Central memory CD8-positive, alpha-beta T cell (primary cell): ENCODE data around the gene PRSS22.
A peak's percentile ranks its signal among the peaks of the same experiment; 100 is the strongest.

Experiments
- ATAC-seq: fragments of 150-1000 bp; cut with Tn5 transposase; replicated peaks from 2 replicates; pipeline ENCODE4 v1.10.0; 2022; ENCODE audit warnings: mild to moderate bottlenecking, moderate FRiP score, moderate number of reproducible peaks; ENCODE audit not compliant: poor library complexity, severe bottlenecking; ENCODE audit errors: extremely low read depth
- DNase-seq, 2 donors: peaks; one replicate each; pipeline ENCODE4 v3.0.0; 2021; ENCODE audit warnings: low spot score in 2 of 2
- H3K27ac Mint-ChIP-seq: one replicate; pipeline ENCODE4 v1.8.0; 2022; ENCODE audit warnings: low read depth, mild to moderate bottlenecking, moderate library complexity, mixed read lengths
- H3K27me3 Mint-ChIP-seq: one replicate; pipeline ENCODE4 v1.8.0; 2022; ENCODE audit warnings: mixed read lengths
- H3K36me3 Mint-ChIP-seq: one replicate; pipeline ENCODE4 v1.8.0; 2022; ENCODE audit warnings: mild to moderate bottlenecking, moderate library complexity, mixed read lengths; ENCODE audit not compliant: insufficient read depth
- H3K4me1 Mint-ChIP-seq: one replicate; pipeline ENCODE4 v1.8.0; 2022; ENCODE audit warnings: mixed read lengths
- H3K4me3 Mint-ChIP-seq: one replicate; pipeline ENCODE4 v1.8.0; 2022; ENCODE audit warnings: mild to moderate bottlenecking, moderate library complexity, mixed read lengths
- H3K9me3 Mint-ChIP-seq: one replicate; pipeline ENCODE4 v1.8.0; 2022; ENCODE audit warnings: mixed read lengths

Gene PRSS22

DNA sequence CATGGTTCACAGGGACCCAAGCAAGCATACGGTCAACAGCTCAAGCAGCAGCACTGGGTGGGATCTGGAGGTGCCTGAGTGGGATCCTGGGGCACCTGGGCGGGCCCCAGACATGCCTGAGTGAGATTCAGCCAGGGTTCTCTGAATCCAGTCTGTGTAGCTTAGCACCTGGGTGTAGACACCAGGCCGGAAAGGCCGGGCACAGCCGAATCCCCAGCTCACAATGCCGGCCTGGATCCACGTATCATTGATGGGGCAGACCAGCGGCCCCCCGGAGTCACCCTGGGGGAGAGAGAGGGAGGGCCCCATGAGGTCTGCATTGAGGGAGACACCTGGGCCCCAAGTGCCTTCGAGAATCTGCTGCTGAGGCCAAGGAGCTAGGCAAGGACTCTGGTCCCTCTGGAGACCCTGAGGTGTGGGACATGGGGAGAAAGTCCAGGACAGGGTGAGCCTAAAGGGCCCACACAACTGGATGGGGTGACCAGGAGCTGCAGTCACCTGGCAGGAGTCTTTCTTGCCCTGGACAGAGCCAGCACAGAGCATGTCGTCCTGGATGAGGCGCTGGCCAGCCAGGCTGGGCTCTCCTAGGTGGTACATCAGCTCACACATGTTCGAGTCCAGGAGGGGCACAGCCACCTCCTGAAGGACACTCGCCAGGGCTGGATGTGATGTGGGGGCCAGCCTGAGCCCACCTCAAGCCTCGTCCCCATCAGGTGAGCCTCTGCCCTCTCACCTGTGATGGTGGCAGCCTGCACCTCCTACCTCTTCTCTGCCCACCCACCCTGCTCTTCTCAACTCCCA, 18.1 kb downstream of the PRSS22 start:
- no peak for ATAC-seq
- Mint-ChIP-seq H3K4me1 (peaks cover 38% of the 10 kb centered on the region), H3K27me3 (no peaks in the 10 kb centered on the region), H3K36me3 (peaks cover 8% of the 10 kb centered on the region), H3K4me3 (no peak overlapping the region), H3K9me3 (no peaks in the 10 kb centered on the region), H3K27ac (peak overlapping the region; percentile 58)
- DNase-seq: no peak

GRCh38 chr16:2838928-2839327, 19.0 kb downstream of the PRSS22 start:
- no peak overlapping the region for H3K27ac Mint-ChIP-seq
- peaks cover 8% of the 10 kb centered on the region for H3K36me3 Mint-ChIP-seq
- no peak overlapping the region for H3K4me3 Mint-ChIP-seq
- peak; percentile 35 to 42 for DNase-seq
- H3K4me1 Mint-ChIP-seq: peaks cover 35% of the 10 kb centered on the region
- ATAC-seq: peak; percentile 26
- H3K27me3 Mint-ChIP-seq: no peaks in the 10 kb centered on the region
- H3K9me3 Mint-ChIP-seq: no peaks in the 10 kb centered on the region

GRCh38 chr16:2836646-2837508, 21.1 kb downstream of the PRSS22 start:
- DNase-seq (no peak), ATAC-seq (no peak)
- no peak overlapping the region for H3K27ac Mint-ChIP-seq
- peaks cover 25% of the 10 kb centered on the region for H3K4me1 Mint-ChIP-seq
- H3K27me3 Mint-ChIP-seq: no peaks in the 10 kb centered on the region
- H3K36me3 Mint-ChIP-seq: peaks cover 2% of the 10 kb centered on the region
- no peak overlapping the region for H3K4me3 Mint-ChIP-seq
- H3K9me3 Mint-ChIP-seq: no peaks in the 10 kb centered on the region

DNA sequence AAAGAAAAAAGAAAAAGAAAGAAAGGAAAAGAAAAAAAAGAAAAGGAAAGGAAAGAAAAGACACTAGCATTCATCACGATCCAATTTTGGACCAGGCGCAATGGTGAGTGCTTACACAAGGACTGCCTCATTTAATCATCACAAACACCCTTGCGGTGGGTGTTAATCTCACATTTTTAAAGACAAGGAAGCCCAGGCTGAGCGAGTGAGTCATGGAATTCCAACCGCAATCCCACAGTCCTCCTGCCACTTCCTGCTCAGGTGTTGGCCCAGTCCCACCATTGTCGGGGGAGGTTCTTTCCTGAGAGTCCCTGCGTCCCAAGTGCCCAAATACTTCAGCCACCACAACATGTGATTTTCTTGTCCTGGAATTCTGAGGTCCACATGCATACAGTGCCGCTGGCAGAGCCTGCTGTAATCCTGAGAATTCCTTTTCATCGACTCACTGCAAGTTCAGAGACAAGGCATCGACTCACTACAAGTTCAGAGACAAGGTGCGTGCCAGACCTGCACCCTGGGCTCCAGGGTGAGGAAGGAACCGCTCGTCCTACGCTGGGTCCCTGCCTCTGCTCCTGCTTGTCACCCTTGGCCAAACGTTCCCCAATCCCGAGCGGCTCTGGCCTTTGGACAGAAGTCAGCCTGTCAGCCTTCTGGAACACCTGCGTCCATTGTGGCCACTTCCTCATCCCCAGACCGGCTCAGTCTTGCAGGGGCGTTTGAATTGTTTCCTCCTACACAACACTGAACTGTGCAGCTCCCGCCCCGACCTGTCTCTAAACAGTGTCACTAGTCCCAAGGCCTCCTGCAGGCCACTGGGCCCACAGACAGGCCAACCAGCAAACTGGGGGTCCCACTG, 22.1 kb downstream of the PRSS22 start:
- peak overlapping the region; percentile 39 for H3K27ac Mint-ChIP-seq
- peaks cover 22% of the 10 kb centered on the region for H3K4me1 Mint-ChIP-seq
- peaks cover 6% of the 10 kb centered on the region for H3K27me3 Mint-ChIP-seq
- no peaks in the 10 kb centered on the region for H3K36me3 Mint-ChIP-seq
- DNase-seq (no peak), ATAC-seq (no peak)
- H3K4me3 Mint-ChIP-seq: no peak overlapping the region
- no peaks in the 10 kb centered on the region for H3K9me3 Mint-ChIP-seq

DNA sequence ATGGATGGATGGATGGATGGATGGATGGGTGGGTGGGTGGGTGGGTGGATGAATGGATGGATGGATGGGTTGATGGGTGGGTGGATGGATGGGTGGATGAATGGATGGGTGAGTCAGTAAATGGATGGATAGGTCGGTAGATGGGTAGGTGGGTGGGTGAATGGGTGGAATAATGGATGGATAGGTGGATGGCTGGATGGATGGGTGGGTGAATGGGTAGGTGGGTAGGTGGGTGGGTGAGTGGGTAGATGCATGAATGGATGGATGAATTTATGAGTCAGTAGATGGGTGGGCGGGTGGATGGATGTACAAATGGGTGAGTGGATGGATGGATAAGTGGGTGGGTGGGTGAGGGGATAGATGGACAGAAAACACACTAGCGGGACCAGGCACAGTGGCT, 23.0 kb downstream of the PRSS22 start:
- Mint-ChIP-seq H3K4me3 (no peak overlapping the region), H3K27ac (peak overlapping the region; percentile 39), H3K4me1 (peaks cover 20% of the 10 kb centered on the region), H3K27me3 (peaks cover 11% of the 10 kb centered on the region), H3K36me3 (no peaks in the 10 kb centered on the region), H3K9me3 (no peaks in the 10 kb centered on the region)
- ATAC-seq (no peak), DNase-seq (no peak)

DNA sequence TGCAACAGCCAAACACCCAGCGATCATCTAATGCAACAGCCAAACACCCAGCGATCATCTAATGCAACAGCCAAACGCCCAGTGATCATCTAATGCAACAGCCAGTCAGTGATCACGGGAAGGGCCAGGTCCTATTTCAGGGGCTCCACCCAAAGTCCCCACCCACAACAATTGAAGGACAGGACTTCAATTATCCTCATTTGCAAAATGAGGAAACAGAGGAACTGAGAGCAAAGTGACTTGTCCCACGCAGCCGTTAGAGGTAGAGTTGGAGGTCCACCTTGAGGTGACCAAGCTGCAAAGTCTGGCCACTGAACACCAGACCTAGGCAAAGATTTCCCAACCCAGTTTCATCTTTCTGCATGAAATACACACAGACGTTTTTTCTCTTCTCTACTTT, 24.2 kb downstream of the PRSS22 start:
- no peak for DNase-seq
- Mint-ChIP-seq H3K27ac (no peak overlapping the region), H3K4me3 (no peak overlapping the region), H3K4me1 (peaks cover 11% of the 10 kb centered on the region), H3K27me3 (peaks cover 11% of the 10 kb centered on the region), H3K36me3 (no peaks in the 10 kb centered on the region), H3K9me3 (no peaks in the 10 kb centered on the region)
- no peak for ATAC-seq

GRCh38 chr16:2831203-2831602, 26.8 kb downstream of the PRSS22 start:
- Mint-ChIP-seq H3K4me1 (no peaks in the 10 kb centered on the region), H3K27ac (no peak overlapping the region), H3K27me3 (peaks cover 11% of the 10 kb centered on the region), H3K4me3 (no peak overlapping the region), H3K9me3 (no peaks in the 10 kb centered on the region), H3K36me3 (no peaks in the 10 kb centered on the region)
- ATAC-seq (no peak), DNase-seq (no peak)

- no peaks in the 10 kb centered on the region for H3K36me3 Mint-ChIP-seq
- H3K4me1 Mint-ChIP-seq: no peaks in the 10 kb centered on the region
- ATAC-seq: no peak
- peaks cover 11% of the 10 kb centered on the region for H3K27me3 Mint-ChIP-seq
- H3K27ac Mint-ChIP-seq: no peak overlapping the region
- H3K4me3 Mint-ChIP-seq: no peak overlapping the region
- no peak for DNase-seq
- no peaks in the 10 kb centered on the region for H3K9me3 Mint-ChIP-seq
Observed at GRCh38 chr16:2830355-2830695, 27.6 kb downstream of the PRSS22 start.

- H3K27ac Mint-ChIP-seq: no peak within 1 kb of the TSS
- peaks cover 11% of the 10 kb centered on the region for H3K27me3 Mint-ChIP-seq
- H3K4me1 Mint-ChIP-seq: no peaks in the 10 kb centered on the region
- H3K36me3 Mint-ChIP-seq: no peaks in the 10 kb centered on the region
- DNase-seq: no peak
- H3K4me3 Mint-ChIP-seq: no peak within 1 kb of the TSS
- H3K9me3 Mint-ChIP-seq: no peaks in the 10 kb centered on the region
- ATAC-seq: no peak
Observed at GRCh38 chr16:2829501-2830354, 28.2 kb downstream of the PRSS22 start, which contains the start of gene ZG16B. Gene ZG16B, plus strand, starts transcription at chr16:2830303. Its CDS starts 139 bp downstream, at chr16:2830442.

DNA sequence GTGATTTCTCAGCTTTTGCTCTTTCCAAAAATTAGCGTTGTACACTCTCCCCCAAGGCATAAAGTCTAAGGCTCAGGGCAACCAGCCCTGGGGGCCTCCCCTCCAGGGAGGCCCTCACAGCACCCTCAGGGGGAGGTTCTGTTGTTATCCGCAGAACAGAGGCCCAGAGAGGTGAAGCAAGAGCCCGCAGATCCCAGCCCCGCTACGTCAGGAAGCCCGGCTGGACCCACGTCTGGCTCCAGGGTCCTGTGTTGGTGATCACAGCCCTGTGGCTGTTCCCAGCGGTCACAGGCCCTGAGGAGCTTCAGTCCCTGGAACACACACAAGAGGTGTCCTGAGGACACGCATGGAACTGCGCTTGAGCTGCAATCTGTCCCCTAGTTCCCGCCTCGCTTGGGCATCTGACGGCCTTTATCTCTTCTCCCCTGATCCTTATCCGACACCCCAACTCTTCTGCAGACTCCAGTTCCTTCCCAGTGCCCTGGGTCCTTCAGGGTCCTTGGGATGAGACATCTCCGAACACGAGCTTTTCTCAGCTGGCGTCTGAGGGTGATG, 29.0 kb downstream of the PRSS22 start:
- Mint-ChIP-seq H3K4me3 (no peak overlapping the region), H3K27ac (no peak overlapping the region), H3K4me1 (no peaks in the 10 kb centered on the region), H3K36me3 (no peaks in the 10 kb centered on the region), H3K9me3 (no peaks in the 10 kb centered on the region), H3K27me3 (peaks cover 11% of the 10 kb centered on the region)
- ATAC-seq (no peak), DNase-seq (no peak)

DNA sequence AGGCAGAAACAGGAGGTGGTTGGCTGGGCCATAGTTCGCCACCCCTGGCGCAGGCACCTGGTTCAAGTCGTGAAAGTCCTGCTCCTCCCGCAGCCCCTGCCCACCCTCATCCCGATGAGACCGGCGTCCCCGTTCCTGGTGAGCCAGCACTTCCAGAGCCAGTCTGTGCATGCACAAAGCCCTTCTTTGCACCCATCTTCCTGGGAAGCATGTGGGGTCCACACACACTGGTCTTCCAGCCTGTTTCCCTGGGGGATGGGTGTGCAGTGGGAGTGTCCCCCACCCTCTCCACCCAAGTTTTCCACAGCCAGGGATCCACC, 29.5 kb downstream of the PRSS22 start:
- Mint-ChIP-seq H3K36me3 (no peaks in the 10 kb centered on the region), H3K9me3 (no peaks in the 10 kb centered on the region), H3K4me1 (no peaks in the 10 kb centered on the region), H3K4me3 (no peak overlapping the region), H3K27me3 (peaks cover 11% of the 10 kb centered on the region), H3K27ac (no peak overlapping the region)
- ATAC-seq: no peak
- no peak for DNase-seq
